HG03469 (cell line): ENCODE results near the gene TBC1D22B.
"Not testable (repeated sequence)": the region's sequence is repeated elsewhere in the genome, so short reads cannot be mapped to it uniquely, and the experiment has no call there.

ENCODE experiments used
- ATAC-seq: cut with Tn5 transposase; IDR thresholded peaks from one replicate; pipeline ENCODE4 v1.9.1; 2021; ENCODE audit warnings: mild to moderate bottlenecking, moderate library complexity, moderate number of reproducible peaks; ENCODE audit not compliant: unreplicated experiment

TBC1D22B gene

DNA sequence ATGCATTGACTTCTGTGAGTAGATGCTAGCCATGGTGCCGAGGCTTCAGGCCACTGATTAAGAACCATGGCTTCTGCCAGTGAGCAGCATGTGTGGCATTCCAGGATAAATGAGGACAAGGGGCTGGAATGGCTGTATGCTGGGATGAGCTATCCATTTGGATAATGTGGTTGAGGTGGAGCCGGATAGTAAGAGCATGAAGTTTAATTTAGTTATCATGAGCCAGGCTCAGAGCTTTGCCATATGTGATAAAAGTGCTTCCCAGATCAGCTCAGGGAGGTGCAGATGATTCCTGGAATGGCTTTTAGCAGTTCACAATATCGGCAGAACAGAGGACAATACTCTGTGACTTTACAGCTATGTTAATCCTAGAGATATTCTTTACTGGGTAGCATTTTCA, 61.6 kb downstream of the TBC1D22B start:
- ATAC-seq, result no peak

DNA sequence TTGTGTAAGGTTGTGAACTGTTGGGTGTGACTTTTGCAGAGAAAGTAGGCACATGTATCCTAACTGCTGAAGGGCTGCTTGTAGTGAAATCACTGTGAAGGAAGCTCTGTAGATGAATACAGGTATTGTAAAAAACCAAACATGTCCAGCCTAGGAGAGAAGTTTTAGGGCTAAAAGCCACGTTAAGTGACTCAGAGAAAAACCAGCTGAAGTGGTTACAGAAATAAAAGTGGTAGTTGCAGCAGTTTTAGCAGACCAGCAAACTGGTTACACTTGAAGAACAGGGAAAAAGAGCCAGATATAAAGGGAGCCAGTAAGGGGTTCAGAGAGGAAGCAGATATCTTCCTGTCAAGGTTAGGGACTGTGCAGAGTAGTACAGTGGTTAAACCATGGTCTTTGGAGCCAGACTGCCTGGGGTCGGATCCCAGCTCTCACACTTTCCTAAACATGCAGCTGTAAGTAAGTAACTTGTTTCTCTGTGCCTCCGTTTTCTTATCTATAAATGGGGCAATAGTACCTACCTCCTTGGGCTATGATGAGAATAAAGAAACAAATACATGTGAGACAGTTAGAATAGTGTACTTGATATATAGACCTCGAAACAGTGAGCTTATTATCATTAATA, 62.4 kb downstream of the TBC1D22B start:
- no peak for ATAC-seq

DNA sequence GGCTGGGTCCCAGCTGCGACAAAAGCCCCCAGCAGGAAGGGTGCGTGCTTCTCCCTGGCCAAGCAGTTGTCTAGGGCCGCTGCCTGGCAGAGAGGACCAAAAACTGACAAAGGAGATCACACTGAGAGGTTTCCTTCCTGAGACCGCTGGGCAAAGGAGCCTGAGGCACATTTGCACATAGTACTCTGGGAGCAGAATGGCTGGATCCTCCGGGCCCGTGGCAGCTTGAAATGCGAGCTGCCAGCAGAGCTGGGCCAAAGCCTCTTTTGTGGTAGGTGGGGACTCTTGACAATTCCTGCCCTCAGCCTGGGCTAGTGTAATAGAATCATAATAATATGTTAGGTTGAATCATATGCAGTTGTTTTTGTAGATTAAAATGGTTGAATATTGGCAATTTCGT, 63.1 kb downstream of the TBC1D22B start:
- ATAC-seq, result no peak

DNA sequence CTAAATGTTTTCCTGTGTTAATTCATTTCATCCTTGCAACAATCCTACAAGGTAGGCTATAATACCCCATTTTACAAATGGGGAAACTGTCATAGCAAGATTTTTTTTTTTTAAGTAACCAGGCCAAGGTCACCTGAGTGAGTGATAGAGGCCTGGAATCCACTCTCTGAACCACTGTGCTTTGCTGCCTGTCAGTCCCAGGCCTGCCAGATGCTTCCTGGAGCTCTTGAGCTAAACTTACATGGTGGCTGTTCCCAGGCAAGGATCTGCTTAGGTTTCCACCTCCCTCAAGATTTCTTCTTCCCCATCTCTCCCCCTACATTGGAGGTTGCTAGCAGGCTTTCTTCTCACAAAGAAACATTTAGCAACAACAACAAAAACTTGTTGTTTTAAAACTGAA, 63.5 kb downstream of the TBC1D22B start:
- no peak for ATAC-seq

DNA sequence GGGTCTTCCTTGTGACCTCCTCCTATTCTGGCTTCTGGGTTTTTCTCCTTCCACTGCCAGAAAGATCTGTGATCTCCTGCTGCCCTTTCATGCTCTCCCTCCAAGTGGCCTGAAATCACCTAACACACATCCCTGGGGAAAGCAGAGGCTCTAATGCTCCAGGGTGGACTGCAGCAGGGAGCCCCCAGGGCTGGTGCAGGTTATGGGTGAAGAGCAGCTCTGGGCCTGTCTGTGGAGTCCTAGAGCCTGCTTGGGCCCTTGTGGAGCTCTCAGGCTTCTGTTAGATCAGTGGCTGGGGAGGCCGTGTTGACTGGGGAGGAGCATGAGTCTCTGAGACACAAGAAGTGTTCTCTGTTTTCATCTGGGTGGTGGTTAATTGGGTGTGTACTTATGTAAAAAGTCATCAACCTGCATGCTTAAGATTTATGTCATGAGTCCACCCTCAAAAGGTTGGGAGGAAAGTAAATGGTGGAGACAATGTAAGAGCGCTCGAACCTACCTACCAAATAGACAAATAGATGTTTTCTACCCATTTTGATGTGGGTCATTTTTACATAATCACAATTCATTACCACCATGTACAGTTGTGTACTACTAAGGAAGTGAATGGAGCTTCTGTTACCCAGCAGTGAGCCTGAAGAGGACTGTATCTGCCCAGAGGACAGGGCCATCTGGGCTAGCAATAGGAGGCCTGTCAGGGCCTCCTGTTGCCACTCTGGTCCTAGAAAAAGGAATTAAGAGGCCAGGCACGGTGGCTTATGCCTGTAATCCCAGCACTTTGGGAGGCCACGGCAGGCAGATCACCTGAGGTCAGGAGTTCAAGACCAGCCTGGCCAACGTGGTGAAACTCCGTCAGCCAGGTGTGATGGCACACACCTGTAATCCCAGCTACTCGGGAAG, 64.2 kb downstream of the TBC1D22B start:
- no peak for ATAC-seq

DNA sequence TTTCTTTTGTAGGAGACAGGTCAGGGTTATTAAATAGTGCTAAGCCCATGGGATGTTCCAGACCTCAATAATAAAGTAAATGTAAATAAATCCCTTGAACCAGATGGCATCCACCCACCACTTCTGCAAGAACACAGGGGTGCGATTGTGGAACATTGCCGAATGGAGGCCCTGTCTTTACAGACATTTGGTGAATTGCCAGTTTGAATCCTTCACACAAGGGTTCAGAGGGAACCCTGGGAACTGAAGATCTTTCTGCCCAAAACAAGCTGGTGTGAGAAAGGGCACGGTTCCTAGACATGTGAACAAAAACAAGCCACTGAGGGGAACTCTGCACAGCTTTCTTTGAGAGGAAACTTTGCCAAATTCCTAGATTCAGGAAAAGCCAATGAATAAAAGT, 66.0 kb downstream of the TBC1D22B start:
- no peak for ATAC-seq

DNA sequence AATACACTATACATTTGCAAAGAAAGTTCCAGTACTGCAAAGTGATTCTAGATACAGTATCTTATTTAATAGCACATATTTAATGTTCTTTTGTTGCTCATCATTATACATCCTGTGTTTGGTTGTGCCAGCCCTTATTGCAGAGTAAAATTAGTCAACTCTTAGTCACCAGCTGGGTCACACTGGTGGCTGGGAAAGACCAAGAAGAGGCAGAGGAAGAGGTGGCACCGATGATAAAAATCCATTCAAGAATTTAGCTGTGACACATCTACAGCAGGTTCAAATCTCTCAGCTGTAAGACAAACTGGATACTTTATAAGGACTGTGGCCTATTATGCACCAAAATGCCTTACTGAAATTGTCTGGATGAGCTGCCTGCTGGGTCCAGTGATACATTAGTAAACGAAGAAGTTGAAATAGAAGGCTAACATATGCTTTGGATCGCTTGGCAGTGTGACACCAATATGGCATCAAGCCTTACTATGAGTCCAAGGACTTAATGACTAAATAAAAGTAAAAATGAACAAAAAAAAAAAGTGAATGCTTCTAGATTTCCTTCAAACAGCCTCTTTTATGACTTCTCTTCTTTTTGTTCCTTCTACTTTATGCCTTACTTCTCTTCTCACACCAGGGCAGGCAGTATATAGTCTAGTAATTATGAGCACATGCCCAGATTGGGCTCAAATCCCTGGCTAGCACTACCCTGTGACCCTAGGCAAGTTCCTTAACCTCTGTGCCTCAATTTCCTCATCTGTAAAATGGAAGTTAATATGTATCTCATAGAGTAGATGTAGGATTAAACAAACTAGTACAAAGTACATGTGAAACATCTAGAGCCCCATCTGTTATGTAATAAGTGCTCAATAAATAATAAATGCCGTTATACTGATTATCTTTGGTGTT, 66.8 kb downstream of the TBC1D22B start:
- ATAC-seq, result no peak

DNA sequence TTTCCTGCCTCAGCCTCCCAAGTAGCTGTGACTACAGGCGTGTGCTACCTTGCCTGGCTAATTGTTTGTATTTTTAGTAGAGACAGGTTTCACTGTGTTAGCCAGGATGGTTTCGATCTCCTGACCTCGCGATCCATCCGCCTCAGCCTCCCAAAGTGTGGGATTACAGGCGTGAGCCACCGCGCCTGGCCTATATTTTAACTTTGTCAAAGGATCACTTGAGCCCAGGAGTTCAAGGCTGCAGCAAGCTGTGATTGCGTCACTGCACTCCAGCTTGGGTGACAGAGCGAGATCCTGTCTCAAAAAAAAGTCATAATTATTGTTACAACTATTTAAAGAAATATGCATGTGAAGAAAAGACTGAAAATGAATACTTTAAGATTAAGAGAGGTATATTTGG, 72.8 kb downstream of the TBC1D22B start:
- not testable (repeated sequence) for ATAC-seq

DNA sequence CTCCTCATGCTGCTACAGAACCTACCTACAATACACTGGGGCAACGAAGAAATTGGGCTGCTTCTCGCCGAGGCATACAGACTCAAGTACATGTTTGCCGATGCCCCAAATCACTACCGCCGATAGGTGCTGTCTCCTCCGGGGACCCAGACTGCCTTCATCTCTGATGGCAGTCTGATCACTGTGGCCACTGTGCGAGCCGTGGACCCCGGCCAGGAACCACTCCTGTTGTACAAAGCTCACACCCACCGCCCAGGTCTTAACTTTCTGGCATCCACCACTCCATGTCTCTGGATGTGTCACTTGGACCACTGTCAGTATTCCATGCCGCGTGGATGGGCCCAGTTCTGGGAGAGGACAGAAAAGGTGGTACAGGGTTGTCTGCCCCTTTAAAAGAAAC, 73.5 kb downstream of the TBC1D22B start:
- ATAC-seq, result no peak

DNA sequence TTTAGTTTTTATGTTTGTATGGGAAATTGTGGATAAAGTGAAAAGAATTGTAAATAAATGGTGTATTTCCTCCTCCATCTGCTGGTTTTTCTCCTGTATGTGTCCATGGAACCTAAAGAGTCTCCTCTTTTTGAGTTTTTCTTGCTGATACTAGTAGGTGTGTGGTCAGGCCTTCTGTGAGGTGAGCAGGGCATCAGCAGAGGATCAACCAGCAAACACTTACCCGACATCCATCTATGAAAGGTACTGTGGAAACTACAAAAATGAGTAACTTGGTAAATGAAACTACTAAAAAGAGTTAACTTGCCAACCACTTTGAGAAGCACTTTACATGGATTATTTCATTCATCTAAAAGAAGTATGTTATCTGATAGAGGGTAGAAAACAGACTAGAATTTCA, 75.3 kb downstream of the TBC1D22B start:
- ATAC-seq, result no peak

DNA sequence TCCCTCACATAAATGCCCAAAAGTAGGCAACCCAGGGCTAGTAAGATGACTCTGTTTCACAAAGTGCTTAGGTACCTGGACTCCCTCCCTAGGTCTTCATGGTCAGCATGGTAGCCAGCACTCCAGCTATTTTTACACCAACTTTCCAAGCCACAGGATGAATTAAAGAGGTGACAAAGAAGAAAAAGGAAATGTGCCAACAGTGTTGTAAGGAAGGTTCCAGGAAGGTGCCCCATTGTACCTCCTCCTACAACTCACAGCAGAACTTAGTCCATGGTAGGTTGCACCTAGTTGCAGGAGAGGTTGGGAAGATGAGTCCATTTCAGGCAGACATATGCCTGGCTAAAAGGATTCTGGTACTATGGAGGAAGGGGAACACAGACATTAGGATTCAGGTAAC, 76.5 kb downstream of the TBC1D22B start:
- ATAC-seq, result no peak

DNA sequence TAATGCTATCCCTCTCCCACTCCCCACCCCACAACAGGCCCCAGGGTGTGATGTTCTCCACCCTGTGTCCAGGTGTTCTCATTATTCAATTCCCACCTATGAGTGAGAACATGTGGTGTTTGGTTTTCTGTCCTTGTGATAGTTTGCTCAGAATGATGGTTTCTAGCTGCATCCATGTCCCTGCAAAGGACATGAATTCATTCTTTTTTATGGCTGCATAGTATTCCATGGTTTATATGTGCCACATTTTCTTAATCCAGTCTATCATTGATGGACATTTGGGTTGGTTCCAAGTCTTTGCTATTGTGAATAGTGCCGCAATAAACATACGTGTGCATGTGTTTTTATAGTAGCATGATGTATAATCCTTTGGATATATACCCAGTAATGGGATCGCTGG, 80.7 kb downstream of the TBC1D22B start:
- ATAC-seq, result not testable (repeated sequence)

DNA sequence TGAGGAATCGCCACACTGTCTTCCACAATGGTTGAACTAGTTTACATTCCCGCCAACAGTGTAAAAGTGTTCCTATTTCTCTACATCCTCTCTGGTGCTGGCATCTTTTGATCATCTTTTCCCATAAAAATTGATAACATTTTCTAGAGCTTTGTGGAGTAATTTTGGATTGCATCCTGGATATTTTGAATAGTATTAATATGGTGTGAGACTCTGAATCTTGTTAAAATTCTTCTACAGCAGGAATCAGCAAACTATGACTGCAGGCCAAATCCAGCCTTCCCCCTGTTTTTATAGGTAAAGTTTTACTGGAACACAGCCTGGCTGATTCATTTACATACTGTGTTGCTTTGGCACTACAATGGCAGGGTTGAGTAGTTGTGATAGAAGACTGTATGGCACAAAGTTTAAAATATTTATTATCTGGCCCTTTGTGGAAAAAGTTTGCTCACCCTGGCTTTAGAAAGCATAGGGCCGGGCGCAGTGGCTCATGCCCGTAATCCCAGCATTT, 81.2 kb downstream of the TBC1D22B start:
- no peak for ATAC-seq

DNA sequence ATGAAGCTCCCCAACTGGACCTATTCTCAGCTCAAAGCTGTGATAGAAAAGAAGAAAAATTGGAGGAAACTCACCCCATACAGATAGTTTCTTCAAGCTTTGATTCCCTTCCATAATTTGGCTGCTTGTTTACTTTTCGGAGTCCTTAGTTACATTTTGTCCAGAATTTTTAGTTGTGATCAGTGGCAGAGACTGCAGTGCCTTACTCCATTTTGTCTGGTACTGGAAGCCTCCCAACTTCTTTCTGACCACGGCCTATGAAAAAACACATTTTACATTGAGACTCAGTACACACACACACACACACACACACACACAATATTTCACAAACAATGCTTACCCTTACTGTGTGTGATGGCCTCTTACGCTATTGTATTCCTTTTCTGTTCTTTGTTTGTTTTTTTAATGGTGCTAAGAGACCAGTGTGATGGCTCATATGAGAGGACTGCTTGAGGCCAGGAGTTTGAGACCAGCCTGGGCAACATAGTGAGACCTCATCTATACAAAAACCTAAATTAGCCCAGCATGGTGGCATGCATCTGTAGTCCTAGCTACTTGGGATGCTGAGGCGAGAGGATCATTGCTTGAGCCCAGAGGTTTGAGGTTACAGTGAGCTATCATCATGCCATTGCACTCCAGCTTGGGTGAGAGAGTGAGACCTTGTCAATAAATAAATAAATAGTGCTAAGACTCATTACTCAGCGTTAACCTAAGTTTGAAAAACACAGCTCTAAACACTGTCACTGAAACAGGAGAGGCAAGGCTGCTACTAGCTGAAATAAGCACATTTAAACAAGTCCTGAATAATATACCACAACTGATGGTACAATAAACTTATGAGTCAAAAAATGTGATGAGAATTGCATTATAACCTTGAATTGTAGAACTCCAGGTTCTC, 82.4 kb downstream of the TBC1D22B start:
- ATAC-seq, result no peak

DNA sequence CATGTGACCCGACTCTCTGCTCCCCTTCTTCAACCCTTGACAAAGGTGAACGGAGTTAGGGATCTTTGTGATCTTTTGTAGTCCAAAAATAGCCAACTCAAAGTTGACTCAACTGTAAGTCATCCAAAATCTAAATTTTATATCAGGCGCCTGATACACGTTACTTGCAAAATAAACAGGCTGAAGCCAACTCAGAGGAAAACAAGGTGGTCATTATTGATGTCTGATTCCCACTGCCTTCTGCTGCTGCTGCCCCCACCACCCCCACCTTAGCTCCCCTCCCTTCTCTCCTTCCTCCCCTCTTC, 83.0 kb downstream of the TBC1D22B start:
- no peak for ATAC-seq

DNA sequence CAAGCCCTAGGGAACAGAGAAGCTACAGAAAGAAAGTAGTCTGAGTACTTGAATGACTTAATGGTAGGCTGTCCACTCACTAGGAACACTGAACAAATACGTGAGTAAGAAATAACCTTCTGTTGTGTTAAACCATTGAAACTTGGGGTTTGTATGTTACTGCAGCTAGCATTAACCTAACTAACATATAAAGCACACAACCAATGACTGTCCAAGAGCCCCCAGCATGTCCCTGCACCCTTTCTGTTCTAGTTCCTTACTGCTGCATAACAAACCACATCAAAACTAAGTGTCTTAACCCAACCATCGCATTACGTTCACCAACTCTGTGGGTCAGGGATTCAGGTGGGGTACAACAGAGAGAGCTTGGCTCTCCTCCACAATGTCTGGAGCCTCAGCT, 85.7 kb downstream of the TBC1D22B start:
- ATAC-seq, result no peak

DNA sequence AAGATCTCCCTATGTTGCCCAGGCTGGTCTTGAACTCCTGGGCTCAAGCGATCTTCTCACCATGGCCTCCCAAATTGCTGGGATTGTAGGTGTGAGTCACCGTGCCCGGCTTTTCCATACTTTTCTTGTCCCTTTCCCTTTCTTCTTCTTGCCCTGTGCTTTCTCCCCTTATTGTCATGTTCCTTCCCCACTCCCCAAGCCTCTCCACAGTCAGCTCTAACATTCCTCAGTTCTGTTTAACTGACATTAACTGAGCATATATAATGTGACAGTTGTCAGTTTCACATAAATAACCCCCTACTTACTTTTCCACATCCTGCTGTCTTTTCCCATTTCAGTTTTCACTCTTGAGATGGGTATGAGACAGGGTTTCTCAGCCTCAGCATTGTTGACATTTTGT, 86.7 kb downstream of the TBC1D22B start:
- ATAC-seq, result no peak

DNA sequence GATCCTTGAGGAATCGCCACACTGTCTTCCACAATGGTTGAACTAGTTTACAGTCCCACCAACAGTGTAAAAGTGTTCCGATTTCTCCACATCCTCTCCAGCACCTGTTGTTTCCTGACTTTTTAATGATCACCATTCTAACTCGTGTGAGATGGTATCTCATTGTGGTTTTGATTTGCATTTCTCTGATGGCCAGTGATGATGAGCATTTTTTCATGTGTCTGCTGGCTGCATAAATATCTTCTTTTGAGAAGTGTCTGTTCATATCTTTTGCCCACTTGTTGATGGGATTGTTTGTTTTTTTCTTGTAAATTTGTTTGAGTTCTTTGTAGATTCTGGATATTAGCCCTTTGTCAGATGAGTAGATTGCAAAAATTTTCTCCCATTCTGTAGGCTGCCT, 88.2 kb downstream of the TBC1D22B start:
- not testable (repeated sequence) for ATAC-seq

DNA sequence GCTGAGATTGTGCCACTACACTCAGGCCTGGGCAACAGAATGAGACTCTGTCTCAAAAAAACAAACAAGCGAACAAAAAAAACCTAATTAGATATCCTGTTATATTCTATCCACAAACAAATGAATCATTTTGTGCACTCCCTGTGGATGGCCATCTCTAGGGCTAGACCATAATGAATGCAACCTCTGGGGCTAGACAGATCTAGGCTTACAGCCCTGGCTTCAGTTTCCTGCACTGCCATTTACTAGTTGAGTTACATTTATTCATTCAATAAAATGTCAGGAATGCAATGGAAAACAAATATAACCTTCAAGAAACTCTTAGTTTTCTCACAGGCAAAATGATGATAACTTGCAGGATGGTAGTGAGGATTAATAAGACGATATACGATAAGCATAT, 89.6 kb downstream of the TBC1D22B start:
- ATAC-seq, result no peak

DNA sequence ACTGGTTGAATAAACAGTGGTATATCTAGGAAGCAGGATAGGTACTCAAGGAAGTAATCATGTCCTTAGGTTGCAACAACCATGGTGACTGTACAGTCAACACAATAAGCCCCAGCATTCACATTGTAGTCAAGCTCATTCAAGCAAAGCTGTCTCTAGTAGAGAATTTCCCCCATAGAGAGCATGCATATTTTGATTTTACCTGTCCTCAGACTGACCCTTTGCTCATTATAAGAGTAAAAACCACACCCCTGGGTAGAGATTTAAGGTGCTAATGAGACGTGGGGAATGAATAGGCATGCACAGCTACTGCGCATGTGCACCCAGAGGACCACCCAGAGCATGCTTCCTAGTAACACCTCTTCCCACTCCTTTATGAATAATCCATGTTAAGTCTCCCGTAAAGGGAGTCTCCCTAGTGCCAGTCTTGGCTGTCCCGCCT, 90.1 kb downstream of the TBC1D22B start:
- no peak for ATAC-seq
